Stimulated activated CD4-positive, alpha-beta T cell treated with anti-CD3 and anti-CD28 coated beads, Interleukin-15, amount 100 ng/mL, for 48 hours (primary cell): ENCODE measurements around the gene PAIP2.

Experiments used
- DNase-seq, 2 donors: peaks; one replicate each; pipeline ENCODE4 v3.0.0-alpha.2; 2020; ENCODE audit warnings: low read depth in 2 of 2

The PAIP2 gene

GRCh38 chr5:139410121-139410992 lies 68.7 kb downstream of the PAIP2 start:
- DNase-seq, result no peak

DNA sequence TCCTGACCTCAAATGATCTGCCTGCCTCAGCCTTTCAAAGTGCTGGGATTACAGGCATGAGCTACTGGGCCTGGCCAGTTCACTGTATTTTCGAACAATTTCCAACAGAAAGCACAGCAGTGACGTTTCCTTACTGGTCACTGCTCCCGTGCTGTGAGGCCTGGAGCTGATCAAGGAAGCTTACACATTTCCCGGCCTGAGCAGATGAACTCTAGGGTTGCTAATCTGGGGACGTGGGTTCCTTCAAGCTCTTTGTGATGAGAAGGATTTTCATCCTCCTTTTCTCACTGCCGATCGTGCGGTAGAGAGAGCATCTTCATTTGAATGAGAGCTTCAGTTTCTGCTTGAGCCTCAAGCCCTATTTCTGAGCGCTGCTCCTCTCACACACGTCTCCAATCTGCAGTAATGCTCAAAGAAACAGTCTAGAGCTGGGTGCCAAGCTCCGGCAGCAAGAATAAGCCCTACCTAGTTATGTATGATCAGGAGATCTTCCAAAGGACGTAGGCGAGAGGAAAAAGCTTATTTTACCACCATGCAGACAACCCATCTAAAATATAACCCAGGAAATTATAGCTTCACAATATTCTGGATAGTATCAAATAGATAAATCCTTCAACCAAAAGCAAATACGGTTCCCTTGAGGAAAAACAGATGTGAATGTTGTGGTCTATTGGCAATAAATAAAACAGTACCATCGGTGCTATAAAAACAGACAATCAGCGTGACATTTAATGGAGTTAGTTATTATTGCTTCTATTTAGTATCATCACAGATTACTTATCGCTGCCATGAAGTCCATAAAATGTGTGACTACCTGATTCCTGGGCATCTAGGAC lies 69.6 kb downstream of the PAIP2 start:
- DNase-seq, result no peak

DNA sequence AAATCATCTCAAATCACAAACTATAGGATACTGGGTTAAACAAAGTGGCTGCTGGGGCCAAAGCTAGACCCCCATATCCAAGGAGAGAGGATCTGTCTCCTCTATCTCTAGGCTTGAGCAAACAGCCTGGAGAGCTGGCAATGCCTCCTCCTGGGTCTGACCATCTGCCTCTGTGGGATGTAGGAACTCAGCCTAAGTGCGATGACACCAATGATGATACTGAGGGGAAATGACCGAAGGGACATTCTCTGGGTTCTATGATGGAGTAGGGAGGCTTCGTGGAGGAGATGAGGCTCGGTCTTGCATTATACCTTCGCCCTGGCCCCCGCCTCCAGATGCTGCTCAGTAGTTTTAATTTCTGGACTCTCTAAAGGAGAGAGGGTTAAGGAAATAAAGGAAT lies 71.5 kb downstream of the PAIP2 start:
- DNase-seq, result no peak

DNA sequence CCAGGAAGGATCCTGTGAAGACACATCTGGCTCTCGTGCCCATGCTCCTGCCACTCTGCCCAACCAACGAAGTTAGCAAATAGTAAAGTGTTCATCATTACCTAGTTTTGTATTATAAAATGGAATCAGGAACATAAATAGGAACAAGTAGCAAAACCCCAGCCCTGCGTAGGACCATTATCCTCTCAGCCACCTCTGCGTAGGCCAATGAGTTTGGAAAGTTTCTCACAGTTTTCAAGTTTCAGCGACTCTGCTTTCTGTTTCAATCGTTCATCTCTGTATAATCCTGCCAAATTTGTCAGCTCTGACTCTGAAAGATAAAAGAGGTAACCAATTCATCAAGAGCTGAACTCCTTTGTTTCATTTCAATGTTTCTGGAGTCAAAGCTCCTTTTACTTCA lies 72.3 kb downstream of the PAIP2 start:
- DNase-seq, result no peak

GRCh38 chr5:139414581-139415130 lies 73.0 kb downstream of the PAIP2 start:
- DNase-seq, result no peak

DNA sequence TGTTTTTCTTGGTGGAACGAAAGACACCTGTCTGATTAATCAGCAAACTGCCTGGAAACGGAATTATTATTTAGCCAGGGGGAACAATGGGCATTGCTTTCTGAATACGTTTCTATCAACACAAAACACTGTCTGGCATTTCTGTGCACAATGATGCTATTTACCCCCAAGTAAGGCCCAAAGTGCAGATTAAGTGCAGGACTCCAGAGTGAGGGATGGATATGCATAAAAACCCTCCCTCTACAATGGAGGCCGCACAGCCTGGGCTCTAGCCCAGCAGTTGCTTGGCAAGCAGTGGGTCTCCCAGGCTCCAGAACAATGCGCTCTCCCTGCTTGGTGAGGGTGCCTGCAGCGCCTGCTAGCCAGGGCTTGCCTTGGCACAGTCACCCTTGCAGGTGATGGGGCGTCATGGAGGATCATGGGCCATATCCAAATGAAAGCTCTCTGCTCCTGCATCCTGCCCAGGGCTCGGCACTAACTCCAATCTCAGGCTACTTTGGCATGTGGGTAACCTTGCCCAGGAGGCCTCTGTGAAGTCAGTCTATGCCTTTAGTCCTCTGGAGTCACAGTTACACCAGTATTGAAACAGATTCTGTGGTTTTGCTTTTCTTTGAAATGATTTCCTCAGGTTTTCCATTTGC lies 73.7 kb downstream of the PAIP2 start:
- no peak for DNase-seq

DNA sequence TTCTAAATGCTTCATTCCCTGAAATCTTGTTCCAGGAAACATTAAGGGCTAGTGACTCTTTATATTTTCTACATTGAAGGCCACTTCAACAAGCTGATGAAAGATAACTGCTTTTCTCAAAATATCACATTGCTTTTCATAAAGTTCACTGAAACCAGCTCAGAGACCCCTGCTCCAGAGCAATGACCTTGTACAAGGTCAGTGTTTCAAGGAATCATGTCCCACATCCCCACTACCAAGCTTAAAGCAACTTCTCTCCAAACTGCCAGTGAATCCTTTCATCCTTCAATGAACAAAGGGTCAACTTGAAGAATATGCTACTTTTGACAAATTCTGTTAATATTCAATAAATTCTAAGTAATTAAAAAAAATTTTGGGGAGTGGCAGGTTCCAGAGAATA lies 74.2 kb downstream of the PAIP2 start:
- no peak for DNase-seq

- no peak for DNase-seq
Observed at GRCh38 chr5:139416651-139417050, 75.0 kb downstream of the PAIP2 start.

DNA sequence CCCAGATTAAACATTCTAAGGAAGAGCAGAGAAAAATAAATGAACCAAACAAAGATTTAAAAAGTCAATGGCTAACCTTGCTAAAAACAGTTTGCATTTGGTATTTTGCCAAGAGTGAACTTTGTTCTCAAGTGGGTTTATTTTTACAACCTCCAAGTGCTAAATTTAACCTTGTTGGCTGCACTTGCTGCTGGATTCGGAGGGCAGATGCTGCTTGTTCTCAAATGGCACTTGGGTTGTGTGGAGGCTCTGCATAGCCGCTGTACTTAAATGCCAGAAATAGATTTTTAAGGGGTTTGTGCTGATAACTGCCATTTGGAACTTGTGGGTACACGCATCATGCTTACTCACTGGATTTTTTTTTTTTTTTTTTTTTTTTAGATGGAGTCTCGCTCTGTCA lies 75.6 kb downstream of the PAIP2 start:
- no peak for DNase-seq

DNA sequence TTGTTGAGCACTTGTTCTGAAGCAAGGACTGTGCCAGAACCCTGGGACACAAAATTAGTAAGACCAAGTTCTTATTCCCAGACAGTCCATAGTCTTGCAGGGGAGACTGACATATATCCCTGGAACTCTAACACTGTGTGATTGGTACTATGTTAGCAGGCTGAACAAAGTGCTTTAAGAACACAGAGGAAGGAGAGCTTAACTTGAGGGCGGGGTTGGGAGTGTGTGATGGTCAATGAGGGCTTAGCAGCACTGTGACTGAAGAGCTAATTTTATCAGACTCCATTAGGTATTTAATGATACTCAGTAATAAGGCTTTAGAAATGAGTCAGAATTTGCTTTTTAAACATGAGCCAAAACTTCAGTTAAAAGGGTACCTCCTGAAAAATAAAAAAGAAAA lies 77.1 kb downstream of the PAIP2 start:
- DNase-seq, result no peak
